Activated CD4-positive, CD25-positive, alpha-beta regulatory T cell treated with anti-CD3 and anti-CD28 coated beads, Interleukin-2, amount 50 U/mL, for 24 hours (primary cell): Measurements from ENCODE around the gene SVBP.
A peak's percentile ranks its signal among the peaks of the same experiment; 100 is the strongest.
"Not testable (repeated sequence)": the region's sequence is repeated elsewhere in the genome, so short reads cannot be mapped to it uniquely, and the experiment has no call there.

Source experiments
- ATAC-seq, 2 donors: fragments of 150-1000 bp; cut with Tn5 transposase; one replicate each; pipeline ENCODE4 v1.10.0; 2021; ENCODE audit warnings: mild to moderate bottlenecking in 1 of 2, moderate library complexity in 1 of 2

Gene SVBP, protein sequence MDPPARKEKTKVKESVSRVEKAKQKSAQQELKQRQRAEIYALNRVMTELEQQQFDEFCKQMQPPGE

DNA sequence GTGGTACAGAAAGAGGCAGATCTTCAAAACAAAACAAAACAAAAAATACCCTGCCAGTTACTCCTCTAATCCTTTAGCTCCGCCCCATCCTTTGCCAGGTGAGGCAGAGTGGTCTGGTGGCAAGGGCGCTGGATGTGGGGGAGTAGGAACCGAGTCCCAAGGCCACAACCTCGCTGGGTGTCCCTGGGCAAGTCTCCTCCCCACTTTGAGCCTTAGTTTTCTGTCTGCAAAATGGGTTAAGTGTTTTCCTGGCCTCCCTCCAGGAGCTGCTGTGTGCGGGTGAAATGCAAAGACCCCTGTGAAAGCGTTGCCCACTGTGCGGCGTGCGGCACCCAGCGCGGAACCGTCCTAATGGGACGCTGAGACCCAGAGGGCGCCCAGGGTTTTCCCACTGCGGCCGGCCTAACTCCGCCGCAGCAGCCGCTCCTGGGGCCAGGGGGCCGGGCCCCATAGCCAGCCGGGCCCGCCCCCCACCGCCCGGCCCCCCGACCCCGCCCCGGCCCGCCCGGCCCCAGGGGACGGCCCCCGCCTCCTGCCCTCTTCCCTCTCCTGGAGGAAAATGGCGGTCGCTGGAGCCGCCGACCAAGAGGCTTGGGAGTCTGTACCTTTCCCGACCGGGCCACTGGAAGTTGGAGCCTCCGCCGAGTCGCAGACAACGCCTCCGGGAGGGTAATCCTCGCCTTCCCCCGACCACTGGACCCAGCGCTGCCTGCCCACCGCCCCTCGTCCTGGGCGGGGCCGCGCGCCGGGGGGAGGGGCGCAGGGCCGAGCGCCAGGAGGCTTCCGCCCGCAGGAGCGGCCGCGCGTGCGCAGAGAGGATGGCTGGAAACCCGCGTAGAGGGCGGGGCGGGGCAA lies at the start of gene SVBP, which contains the start of gene ERMAP:
Gene SVBP, minus strand, starts transcription at position 813 of the 855 bp plus-strand sequence. CDS start 853 bp downstream, outside the sequence.
Gene ERMAP, plus strand, starts transcription at position 538 of the 855 bp plus-strand sequence. CDS start 13,327 bp downstream, outside the sequence.
- ATAC-seq = peak; percentile 87

DNA sequence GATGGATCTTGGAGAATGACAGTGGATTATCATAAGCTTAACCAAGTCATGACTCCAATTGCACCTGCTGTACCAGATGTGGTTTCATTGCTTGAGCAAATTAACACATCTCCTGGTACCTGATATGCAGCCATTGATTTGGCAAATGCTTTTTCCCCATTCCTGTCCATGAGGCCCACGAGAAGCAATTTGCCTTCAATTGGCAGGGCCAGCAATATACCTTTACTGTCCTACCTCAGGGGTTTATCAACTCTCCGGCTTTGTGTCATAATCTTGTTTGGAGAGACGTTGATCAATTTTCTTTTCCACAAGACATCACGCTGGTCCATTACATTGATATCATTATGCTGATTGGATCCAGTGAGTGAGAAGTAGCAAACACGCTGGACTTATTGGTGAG lies 49.4 kb upstream of the SVBP start:
- ATAC-seq = no peak

DNA sequence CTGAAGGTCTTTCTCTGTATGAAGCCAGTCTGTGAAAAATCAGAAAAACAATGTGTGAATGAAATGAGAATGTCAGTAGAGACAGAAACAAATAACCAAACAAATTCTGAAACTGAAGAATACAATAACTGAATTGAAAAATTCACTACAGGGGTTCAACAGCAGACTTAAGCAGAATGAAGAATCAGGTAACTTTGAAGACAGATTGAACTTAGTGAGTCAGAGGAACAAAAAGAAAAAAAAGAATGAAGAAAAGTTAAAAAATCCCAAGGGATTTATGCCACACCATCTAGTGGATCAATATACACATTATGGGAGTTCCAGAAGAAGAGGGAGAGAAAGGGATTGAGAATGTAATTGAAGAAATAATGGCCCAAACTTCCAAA lies 43.8 kb upstream of the SVBP start:
- no peak for ATAC-seq

DNA sequence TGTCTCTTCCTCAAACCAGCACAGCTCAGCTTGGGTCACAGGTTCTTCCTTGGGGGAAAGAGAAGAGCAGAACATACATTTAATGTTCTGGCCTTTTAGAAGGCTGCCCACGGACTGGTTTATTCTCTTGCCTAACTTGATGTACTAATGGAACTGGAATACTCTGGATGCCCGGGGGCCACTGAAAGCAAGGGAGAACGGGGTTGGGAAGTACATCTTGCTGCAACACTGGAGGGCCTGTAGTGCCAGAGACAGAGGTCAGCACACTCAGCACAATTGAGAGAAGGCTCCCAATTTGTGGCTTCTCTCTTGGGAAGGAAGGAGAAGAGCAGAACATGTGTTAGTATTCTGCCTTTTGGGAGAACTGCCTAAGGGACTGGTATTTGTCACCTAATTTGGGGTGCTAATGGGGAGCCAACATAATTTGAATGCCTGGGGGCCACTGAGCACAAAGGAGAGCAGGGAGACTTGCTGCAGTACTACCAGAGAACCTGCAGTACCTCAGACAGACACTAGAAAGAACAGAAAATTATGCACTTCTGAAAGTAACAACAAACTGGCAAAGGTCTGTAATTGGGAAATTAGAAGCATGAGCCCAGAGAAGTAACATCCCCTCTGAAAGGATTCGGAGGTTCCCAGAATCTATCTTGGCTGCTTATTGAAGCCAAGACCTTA lies 43.3 kb upstream of the SVBP start:
- ATAC-seq = no peak

DNA sequence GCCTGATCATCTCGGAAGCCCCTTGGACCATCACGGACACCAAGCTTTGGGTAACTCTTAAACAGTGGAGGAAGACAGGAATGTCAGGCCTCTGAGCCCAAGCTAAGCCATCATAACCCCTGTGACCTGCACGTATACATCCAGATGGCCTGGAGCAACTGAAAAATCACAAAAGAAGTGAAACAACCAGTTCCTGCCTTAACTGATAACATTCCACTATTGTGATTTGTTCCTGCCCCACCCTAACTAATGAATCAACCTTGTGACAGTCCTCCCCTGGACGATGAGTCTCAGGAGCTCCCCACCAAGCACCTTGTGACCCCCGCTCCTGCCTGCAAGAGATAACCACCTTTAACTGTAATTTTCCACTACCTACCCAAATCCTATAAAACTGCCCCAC lies 42.2 kb upstream of the SVBP start:
- ATAC-seq = not testable (repeated sequence)

DNA sequence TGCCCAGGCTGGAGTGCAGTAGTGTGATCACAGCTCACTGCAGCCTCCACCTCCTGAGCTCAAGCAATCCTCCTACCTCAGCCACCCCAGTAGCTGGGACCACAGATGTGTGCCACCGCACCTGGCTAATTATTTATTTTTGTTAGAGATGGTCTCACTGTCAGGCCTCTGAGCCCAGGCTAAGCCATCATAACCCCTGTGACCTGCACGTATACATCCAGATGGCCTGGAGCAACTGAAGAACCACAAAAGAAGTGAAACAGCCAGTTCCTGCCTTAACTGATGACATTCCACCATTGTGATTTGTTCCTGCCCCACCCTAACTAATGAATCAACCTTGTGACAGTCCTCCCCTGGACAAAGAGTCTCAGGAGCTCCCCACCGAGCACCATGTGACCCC lies 39.4 kb upstream of the SVBP start:
- ATAC-seq = not testable (repeated sequence)

DNA sequence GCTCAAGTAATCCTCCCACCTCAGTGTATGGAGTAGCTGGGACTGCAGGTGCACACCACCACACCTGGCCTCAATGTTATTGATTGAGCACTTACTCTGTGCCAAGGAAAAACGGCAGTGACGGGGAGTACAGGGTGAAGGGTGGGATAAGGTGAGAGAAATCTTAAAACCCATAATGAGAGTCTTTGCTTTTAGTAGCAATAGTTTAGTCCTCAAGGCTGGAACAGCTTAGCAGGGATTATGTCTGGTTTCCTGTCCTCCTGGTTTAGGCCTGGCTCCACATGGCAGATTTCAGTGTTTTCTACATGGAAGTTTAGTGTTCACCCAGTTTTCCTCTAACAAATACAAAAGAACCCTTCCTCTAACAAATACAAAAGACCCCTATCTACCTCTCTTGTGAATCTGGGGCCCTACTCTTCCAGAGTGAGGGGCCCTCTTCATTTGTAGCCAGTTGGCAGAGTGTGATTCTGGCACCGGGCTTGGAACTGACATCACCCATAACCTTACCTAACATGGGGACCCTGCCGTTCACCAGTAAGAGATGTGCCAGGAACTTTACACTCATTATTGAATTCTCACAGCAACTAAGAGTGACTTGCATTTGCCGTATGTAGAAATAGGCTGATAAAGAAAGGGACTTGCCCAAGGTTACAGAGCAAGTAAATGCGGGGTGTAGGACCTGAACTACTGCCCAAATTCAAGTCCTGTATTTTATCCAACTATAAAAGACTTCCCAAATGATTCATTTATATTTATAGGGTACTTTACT lies 36.1 kb upstream of the SVBP start:
- no peak for ATAC-seq

DNA sequence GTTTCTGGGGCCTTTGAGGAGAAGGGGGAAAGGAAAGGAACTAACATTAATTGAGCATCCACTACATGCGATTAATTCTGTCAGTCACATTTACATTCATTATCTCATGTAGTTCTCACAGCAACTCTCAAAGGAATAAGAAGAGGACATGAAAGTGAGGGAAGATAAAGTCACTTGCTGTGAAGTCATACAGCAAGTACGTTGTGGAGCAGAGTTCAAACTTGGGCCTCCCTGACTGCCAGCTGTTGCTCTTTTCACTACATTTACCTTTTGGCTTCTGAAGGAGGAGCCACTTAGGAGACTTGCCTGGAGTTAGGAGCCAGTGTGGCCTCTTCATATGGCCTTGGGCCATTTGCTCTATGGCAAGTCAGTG lies 35.4 kb upstream of the SVBP start:
- ATAC-seq = no peak

DNA sequence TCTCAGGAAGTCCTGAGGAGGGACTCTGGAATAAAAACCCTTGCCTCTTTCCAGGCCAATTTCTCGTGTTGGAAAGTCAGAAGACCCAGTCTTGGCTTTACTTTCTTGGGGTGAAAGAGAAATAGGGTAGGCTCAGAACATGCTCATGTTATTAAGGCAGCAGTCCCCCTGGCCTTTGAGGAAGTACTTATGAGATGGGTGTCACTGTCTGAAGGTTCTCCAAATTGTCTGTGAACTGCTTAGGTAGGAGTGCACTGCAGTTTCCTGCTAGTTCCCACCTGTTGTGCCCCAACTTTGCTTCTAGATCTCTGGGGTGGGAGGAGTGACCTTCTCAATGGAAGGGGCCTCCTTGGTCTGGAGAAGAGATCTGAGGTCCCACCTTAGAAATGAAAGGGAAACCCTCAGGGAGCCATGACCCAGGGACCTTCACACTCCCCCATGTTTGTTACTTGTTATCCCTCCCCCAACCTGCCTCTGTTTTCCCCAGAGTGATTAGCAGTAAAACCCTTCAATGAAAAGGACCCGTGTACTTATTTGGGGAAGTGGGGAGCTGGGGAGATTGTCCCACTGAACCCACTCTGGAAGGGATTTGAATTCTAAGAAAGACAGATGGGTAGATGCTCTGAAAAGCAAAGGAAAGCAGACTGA lies 34.9 kb upstream of the SVBP start:
- no peak for ATAC-seq

DNA sequence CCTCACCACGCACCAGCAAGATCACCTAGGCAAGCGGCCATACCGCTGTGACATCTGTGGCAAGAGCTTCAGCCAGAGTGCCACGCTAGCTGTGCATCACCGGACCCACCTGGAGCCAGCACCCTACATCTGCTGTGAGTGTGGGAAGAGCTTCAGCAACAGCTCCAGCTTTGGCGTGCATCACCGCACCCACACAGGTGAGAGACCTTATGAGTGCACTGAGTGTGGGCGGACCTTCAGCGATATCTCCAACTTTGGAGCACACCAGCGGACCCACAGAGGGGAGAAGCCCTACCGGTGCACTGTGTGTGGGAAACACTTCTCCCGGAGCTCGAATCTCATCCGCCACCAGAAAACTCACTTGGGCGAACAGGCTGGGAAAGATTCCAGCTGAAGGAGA lies 34.2 kb upstream of the SVBP start:
- no peak for ATAC-seq

DNA sequence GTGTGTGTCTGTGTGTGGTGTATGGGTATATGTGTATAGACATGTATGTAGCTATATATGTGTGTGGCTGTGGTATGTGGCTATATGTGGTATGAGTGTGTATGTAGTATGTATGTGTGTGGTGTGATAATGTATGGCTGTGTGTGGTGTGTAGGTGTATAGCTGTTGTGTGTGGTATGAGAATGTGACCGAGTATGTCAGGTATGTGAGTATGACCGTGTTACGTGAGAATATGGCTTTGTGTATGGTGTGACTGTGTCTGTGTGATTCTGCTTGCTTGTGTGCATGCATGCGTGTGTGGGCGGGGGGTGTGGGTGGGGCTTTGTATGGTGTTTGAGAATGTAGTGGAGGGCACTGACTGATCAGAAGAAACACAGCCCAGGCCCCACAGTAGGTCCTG lies 32.7 kb upstream of the SVBP start:
- no peak for ATAC-seq

DNA sequence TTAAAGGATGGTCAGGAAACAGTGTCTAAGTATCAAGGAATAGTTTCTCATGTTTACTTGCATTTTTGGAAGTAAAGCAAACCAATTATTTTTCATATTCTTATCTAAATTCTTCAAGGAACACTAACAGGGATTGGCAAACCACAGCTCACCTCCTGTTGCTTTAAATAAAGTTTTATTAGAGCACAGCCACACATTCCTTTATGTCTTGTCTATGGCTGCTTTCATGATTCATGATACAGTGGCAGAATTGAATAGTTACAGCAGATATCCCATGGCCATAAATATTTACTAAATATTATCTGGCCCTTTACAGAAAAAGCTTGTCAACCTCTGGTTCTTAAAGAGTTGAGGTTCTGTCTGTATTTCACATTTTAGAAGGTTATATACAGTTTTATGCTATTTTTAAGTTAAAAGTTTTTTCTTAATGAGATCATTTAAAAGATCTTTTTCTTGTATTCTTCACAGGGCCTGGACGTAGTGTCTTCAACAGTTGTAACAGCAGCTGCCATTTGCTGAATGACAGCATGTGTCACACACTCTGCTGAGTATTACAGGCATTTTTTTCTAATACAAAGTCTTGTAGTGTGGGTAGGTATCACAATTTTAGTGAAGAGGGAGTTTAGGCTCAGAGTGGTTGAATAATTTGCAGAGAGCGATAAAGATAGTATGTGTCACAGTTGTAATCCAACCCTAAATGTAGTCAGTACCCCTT lies 31.8 kb upstream of the SVBP start:
- no peak for ATAC-seq

DNA sequence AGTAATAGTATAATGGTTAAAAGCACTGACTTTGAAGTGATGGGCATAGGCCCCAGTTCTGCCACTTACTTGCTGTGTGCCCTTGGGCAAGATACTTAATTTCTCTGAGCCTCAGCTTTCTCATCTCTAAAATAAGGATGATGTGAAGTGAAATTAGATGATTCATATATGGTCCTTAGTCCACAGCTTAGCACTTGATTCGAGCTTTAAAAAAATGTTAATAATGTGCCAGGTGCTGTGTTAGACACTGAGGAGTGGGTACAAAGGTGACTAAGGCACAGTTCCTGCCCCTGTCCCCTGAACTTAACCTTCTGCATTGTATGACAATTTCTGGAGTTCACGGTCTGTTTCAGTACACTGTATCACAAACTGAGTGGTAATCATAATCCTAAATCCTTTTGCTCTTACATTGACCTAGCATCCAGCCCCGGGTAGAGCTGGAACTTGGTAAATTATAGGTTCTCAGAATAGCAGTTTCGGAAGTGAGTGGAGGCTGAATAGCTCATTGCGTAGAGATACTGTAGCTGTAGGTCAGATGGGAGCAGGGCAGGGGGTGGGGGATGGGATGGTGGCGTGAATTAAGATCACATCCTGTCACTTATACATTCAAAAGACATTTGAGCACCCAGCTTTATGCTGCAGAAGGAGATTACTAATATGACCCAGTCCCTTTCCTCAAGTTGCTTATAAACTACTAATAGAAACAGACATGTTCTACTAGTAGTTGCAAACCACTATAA lies 30.7 kb upstream of the SVBP start:
- peak; percentile 66 to 74 for ATAC-seq

DNA sequence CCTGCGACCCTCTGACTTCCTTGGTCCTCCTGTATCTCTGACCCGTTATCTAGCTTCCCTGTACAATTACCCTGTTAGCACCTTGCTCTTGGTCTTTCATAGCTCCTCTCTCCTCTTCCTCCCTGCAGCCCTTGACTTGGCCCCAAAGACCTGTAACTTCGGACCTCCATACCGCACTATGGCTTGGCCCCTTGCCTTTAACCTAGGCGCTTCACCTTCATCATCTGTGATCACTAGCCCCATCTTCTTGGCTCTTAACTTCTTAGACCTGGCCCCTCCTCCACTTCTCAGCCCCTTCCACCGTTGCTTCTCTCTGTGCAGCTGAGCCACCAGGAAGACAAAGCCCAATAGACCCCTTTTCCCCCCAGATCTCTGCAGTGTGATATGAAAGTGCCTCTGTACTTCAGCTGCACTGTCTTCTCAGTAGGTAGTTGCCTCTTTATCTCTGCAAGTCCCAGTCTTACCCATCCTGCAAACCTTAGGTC lies 30.0 kb upstream of the SVBP start:
- ATAC-seq = no peak

DNA sequence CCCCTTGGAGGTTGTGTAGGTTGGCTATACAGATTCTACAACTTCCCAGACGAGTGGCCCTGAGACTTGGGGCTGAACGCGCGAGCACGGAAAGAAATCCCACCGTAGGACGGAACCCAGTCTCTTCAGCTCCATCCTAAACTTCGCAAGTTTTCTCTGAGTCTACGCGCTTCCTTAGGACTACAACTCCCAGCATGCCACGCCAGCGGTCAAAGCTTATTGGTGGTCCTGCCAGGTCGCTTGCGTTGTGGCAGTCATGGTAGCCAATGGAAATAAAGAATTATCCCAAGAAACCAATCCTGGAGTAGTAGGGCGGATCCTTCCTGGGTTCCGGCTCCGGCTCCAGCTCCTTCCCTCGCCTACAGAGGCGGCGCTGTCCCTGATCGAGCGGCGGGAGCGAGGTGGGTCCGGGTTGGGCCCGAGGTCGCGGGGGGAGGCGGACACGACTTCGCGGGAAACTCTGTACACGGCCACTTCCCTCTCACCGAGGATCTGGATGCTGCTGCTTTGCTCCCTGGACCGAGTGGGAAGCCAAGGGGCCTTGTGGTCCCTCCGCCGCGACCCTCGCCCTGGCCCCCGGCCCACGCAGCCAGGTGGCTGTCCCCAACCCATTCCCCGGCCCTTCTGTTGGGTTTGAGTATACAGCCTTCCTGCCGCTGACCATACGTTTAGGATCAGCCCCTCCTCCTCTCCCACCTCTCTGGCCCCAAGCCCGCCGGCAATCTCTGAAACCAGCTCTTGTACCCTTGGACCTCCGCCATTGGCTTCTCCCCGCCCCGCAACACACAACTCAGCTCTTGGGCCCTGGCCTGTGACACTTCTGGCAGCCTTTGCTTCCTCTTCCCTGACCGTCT lies 29.3 kb upstream of the SVBP start, which contains the start of gene ZNF691:
Gene ZNF691, plus strand, starts transcription at position 357 of the 854 bp plus-strand sequence. CDS start 3,046 bp downstream, outside the sequence.
- ATAC-seq = peak; percentile 89 to 92

DNA sequence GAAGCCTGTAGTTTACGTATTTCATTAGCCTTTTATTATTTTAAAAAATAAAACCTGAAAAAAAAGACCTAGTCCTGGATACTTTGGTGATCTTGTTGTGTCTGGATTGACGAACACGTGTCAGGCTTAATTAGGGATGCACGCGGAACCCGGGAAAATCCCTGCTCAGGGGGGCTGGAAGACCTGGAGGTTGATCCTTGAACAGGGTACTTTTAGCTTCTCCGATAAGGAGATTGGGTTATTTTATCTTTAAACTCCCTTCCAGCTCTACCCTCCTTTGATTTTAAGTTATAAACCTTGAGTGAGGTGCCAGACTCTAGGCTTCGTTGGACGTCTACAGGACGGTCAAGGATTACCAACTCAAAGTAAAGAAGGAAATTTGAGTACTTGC lies 28.7 kb upstream of the SVBP start:
- peak in 1 of 2 donors; percentile 1 for ATAC-seq

DNA sequence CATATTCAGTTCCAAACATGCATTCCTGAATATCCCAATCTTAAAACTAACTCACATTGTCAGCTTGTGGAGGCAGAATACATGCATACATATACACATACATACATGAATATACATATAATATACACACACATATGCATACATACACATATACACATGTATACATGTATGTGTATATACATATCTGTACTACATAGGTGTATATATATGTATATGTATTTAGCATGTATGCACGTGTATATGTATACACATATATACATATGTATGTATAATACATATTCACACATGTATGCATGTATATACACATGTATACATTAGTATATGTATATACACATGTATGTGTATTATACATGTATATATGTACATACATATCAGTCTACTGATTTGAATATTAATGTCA lies 28.0 kb upstream of the SVBP start:
- ATAC-seq = no peak

DNA sequence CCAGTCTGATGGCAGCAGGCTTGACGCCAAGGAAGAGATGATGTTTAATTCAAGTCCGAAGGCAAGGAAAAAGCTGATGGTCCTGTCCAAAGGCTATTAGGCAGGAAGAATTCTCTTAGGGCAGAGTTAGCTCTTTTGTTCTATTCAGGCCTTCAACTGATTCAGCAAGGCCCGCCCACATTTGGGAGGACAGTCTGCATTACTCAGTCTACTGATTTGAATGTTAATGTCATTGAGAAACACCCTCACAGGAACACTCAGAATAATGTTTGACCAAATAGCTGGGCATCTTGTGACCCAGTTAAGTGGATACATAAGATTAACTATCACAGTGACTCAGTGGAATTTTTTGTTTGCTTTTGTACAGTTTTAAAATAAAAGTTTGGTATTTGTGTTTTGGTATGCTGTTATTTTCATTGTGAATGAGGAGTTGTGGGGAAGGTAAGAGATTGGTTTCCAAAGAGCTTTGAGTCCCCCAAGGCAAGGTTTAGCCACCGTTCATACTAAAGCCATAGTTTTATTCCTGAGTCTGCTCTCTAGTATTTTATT lies 27.5 kb upstream of the SVBP start:
- no peak for ATAC-seq

DNA sequence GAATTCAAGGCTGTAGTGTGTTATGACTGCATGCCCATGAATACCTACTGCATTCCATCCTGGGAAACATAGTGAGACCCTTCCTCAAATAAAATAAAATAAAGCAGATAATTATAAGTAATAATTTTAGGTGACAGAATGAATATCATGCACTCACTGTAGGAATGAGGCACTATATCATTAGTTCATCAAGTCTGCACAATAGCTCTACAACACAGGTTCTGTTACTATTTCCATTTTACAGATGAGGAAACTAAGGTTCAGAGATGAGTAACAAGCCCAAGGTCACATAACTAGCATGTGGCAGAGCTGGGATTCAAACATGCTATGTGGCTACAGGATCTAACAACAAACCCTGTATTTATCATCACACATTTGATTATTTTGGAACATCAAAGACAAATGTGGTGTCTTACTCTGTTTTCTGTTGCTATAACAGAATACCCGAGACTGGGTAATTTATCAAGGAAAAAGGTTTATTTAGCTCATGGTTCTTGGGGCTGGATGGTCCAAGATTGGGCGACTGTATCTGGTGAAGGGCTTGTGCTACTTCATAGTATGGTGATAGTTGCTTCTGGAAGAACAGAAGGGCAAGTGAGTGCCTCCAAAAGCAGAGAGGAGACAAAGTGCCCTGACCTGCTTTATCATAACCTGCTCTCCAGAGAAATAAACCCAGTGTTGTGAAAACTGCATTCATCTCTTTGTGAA lies 24.4 kb upstream of the SVBP start:
- ATAC-seq = no peak
